ENCODE measurements around the gene COX8C.

Gene COX8C

DNA sequence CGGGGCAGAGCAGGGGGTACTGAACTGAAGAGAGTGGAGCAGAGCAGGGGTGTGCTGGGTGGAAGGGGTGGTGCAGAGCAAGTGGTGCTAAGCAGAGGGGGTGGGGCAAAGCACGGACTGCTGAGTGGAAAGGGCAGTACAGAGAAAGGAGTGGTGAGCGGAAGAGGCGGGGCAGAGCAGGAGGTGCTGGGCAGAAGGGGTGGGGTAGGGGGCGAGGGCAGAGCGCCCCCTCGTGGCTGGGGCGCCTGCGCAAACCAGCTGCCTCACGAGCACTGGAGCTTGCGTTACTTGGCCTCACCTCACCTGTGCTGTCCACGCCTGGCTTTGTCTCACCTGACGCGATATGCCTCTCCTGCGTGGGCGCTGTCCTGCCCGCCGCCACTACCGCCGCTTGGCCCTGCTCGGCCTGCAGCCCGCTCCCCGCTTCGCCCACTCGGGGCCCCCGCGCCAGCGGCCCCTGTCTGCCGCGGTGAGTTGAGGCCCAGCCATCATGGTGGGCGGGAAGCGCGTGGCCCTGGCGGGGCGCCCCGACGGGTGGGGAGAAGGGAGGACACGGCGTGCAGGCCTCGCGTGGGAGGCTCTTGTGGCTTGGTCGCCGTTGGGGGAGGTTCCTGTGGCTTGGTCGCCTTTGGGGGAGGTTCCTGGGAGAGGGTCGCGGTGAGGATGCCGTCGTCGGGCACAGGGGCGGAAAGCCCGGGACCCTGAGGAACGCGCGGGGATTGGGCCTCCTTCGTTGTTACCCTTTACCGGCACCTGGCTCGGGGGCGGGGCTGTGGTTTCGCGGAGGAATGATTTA, at the start of gene COX8C:
Gene COX8C (plus strand): TSS at position 257 of the 796 bp plus-strand sequence. CDS start 87 bp downstream, at position 344.
- no peak for DNase-seq

GRCh38 chr14:93299416-93299815, 47.6 kb upstream of the COX8C start:
- DNase-seq, result no peak

DNA sequence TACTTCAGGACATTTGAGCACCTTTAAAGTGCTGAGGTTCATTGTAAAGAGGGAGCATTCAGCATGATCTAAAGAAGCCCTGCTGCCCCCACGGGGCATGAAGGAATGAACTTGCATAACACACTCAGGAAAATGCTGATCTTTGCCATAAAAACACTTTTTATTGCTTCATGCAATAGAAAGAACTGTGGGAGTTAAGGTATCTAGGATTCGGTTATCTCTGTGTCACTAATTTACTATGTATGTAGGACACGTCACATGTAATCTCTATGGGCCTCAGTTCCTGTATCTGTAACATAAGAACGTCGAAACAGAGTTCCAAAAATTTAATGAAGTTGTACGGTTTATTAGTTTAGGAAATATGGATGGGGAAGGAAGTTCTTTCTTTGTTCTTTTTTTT, 47.1 kb upstream of the COX8C start:
- DNase-seq, result no peak

GRCh38 chr14:93301821-93302447, 45.0 kb upstream of the COX8C start:
- no peak for DNase-seq

GRCh38 chr14:93302688-93303581, 44.0 kb upstream of the COX8C start:
- DNase-seq, result no peak

DNA sequence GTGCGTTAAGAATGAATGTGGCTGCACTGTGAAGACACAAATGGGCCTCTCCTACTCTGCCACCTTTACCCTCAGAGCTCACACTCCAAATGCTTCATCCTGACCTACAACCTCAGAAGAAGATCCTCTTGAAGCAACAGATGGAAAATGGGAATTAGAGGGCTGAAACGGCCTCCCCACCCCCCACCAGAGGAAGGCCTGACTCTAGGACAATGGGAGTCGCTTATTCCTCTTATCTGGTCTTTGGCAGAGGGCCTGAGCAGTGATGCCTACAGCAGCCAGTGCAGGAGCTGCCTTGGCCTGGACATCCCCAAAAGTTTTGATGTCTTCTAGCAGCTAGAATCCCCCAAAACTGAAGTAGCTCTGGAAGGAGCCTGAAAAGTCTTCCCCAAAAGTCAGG, 43.3 kb upstream of the COX8C start:
- DNase-seq, result no peak

GRCh38 chr14:93304771-93305170, 42.2 kb upstream of the COX8C start:
- DNase-seq, result no peak

- no peak for DNase-seq
Measured at GRCh38 chr14:93305725-93306418, 41.1 kb upstream of the COX8C start.

DNA sequence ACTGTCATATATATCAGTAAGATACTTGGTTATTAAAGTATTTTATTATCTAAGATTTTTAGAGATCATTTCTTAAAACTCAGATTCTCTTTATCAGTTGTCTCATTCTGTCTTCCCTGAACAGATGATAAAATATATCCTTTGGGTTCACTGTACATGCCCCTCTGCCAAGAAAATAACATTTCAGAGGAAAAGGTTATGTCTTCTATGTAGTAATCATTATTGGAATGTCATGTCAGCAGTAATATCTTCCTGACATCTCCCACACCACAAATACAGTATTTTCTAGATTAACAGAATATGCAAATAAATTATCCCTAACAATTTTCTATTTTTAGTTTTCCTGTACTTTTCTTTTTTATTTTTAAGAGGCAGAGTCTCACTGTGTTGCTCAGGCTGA, 40.2 kb upstream of the COX8C start:
- DNase-seq, result no peak

- DNase-seq, result no peak
Measured at GRCh38 chr14:93308686-93309345, 38.2 kb upstream of the COX8C start.

GRCh38 chr14:93309427-93309966, 37.5 kb upstream of the COX8C start:
- DNase-seq, result no peak

DNA sequence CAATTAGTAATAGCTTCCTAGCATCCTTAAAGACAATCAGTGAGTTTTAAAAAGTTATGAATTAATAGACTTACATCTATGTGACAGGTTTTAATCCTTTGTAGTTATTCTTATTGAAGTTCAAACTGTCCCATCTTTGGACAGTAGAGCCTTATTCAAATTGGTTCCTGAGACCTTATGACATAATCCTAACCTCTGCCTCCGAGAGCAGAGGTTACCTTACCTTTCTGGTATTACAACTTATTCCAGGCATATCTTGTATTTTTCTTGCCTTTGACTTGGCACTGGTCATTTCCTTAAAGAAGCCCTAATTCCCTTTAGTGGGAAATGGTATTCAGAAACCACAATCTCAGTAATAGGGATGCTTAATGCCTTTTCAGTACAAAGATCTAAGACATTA, 35.9 kb upstream of the COX8C start:
- DNase-seq, result no peak

DNA sequence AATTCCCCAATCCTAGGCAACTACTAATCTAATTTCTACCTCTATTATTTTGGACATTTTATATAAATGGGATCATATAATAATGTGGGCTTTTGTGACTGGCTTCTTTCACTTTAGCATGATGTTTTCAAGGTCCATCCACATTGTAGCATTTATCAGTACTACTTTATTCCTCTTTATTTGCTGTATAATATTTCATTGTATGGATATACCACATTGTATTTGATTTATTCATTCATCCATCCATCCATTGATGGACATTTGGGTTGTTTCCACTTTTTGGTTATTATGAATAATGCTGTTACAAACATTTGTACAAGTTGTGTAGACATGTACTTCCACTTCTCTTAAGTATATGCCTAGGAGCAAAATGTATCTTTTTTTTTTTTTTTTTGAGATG, 31.4 kb upstream of the COX8C start:
- DNase-seq, result no peak

- DNase-seq, result no peak
Measured at GRCh38 chr14:93316716-93317115, 30.3 kb upstream of the COX8C start.

GRCh38 chr14:93317210-93317874, 29.6 kb upstream of the COX8C start:
- no peak for DNase-seq

- DNase-seq, result no peak
Measured at GRCh38 chr14:93317875-93318807, 28.8 kb upstream of the COX8C start.

DNA sequence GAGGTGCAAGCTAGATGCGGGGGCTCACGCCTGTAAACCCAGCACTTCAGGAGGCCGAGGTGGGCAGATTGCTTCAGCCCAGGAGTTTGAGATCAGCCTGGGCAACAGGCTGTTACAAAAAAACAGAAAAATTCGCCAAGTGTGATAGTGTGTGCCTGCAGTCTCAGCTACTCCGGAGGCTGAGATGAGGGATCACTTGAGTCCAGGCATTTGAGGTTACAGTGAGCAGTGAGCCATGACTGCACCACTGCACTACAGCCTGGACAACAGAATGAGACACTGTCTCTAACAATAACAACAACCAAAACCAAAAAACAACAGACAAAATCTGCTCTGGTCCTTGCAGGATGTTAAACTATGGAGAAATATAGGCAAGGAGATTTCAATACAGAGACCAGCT, 28.1 kb upstream of the COX8C start:
- DNase-seq, result no peak

DNA sequence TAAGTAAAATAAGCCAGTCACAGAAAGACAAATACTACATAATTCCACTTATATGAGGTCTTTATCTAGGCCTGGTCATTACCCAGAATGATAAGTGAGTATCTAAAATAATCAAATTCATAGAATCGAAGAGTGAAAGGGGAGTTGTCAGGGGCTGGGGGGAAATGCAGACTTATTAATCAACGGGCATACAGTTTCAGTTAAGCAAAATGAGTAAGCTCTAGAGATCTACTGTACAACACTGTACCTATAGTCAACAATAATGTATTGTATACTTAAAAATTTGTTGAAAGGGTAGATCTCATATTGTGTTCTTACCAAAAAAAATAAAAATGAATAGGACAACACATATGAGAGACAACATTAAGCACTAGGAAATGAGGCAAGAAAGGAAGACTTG, 27.5 kb upstream of the COX8C start:
- no peak for DNase-seq

GRCh38 chr14:93319958-93320357, 27.0 kb upstream of the COX8C start:
- no peak for DNase-seq

- DNase-seq, result no peak
Measured at GRCh38 chr14:93320489-93320888, 26.5 kb upstream of the COX8C start.
